HepG2 (cell line): ENCODE data around the gene ADAM22. TPM values are rescaled to one million over a fixed set of nuclear protein-coding genes. Genes with fewer than 3 reads are reported as not detected.
A peak's percentile ranks its signal among the peaks of the same experiment; 100 is the strongest.

ENCODE experiments used
- ATAC-seq: fragments of 200-7000 bp; cut with Tn5 transposase; 3 replicates; pipeline ENCODE4 v1.9.1; 2020; ENCODE audit warnings: mild to moderate bottlenecking, moderate library complexity
- BruUV-seq: library from RNA; stranded (reverse); fragments of 400-500 nt; replicated peaks from 2 replicates; lab custom pipeline; 2021; lab: Mats Ljungman, UMichigan
- CTCF ChIA-PET: fragments of 300-600 bp; formaldehyde crosslinking; extraction: SDS; loops from one replicate; lab custom pipeline; 2021; ENCODE audit warnings: low total read pairs, inconsistent platforms, low intra/inter-chr PET ratio; lab: Yijun Ruan, JAX
- POLR2A ChIA-PET: fragments of 350-600 bp; sonication (Branson Sonifier 250); formaldehyde crosslinking; loops from one replicate; lab custom pipeline; 2020; ENCODE audit warnings: antibody characterized with exemption, inconsistent platforms; lab: Yijun Ruan, JAX
- DNase-seq: peaks from one replicate; pipeline ENCODE4 v3.0.0-alpha.2; 2015; ENCODE audit warnings: low spot score
- FAIRE-seq: peaks from 3 replicates; lab custom pipeline; 2011; peaks lifted over from hg19 to GRCh38; lab: Jason Lieb, UNC
- H2AFZ ChIP-seq: one replicate; pipeline ENCODE4 v1.6.1; 2011; ENCODE audit warnings: low read length, inconsistent platforms
- H3K27ac ChIP-seq: fragments of 300-600 bp; 3 replicates; pipeline ENCODE4 v1.8.0; 2011; ENCODE audit warnings: mixed run types, mild to moderate bottlenecking, mixed read lengths, low read length, inconsistent platforms; ENCODE audit not compliant: insufficient read depth; ENCODE audit errors: extremely low read length
- H3K27me3 ChIP-seq, 2 experiments: fragments of 200-600 bp in 1 of 2; 2 replicates in 1 of 2; 3 replicates in 1 of 2; pipeline versions ENCODE4 v1.6.0 to v1.8.0; 2011; ENCODE audit warnings: low read length in 2 of 2, mild to moderate bottlenecking in 2 of 2, moderate library complexity in 2 of 2, inconsistent platforms in 1 of 2; ENCODE audit not compliant: insufficient read depth in 2 of 2, control insufficient read depth in 1 of 2
- H3K36me3 ChIP-seq, 2 experiments: fragments of 200-600 bp in 1 of 2; replicated peaks in 1 of 2; 2 replicates in 1 of 2; 3 replicates in 1 of 2; pipeline versions ENCODE4 v1.5.1 to v1.8.0; 2011; ENCODE audit warnings: low read length in 2 of 2, inconsistent platforms in 1 of 2; ENCODE audit not compliant: insufficient read depth in 2 of 2, control insufficient read depth in 1 of 2
- H3K4me1 ChIP-seq: 2 replicates; pipeline ENCODE4 v1.5.1; 2012; ENCODE audit warnings: low read length, inconsistent platforms; ENCODE audit not compliant: insufficient read depth
- H3K4me2 ChIP-seq: 2 replicates; pipeline ENCODE4 v1.6.0; 2011; ENCODE audit warnings: low read depth, low read length, inconsistent platforms
- H3K4me3 ChIP-seq, 3 experiments: fragments of 200-600 bp in 1 of 3; sonication (generic), shearing (Covaris generic) in 1 of 3; replicated peaks in 1 of 3; 2 replicates each; pipeline ENCODE4 v1.5.1; 2011 to 2016; ENCODE audit warnings: low read length in 3 of 3, inconsistent platforms in 2 of 3, low read depth in 2 of 3, mild to moderate bottlenecking in 2 of 3, control low read depth in 1 of 3, mixed read lengths in 1 of 3; ENCODE audit not compliant: insufficient read depth in 1 of 3
- H3K79me2 ChIP-seq: one replicate; pipeline ENCODE4 v1.6.1; 2011; ENCODE audit warnings: low read length, inconsistent platforms; ENCODE audit not compliant: insufficient read depth
- H3K9ac ChIP-seq: 2 replicates; pipeline ENCODE4 v1.6.0; 2011; ENCODE audit warnings: mild to moderate bottlenecking, low read depth, low read length, inconsistent platforms; ENCODE audit not compliant: insufficient read depth
- H3K9me3 ChIP-seq: 2 replicates; pipeline ENCODE4 v1.5.1; 2012; ENCODE audit warnings: mild to moderate bottlenecking, low read length
- H4K20me1 ChIP-seq: 2 replicates; pipeline ENCODE4 v1.6.0; 2011; ENCODE audit warnings: inconsistent platforms, mild to moderate bottlenecking, low read length, moderate library complexity; ENCODE audit not compliant: insufficient read depth
- ADNP ChIP-seq: sonication (generic); formaldehyde crosslinking; IDR thresholded peaks from 2 replicates; pipeline ENCODE4 v1.4.0; 2020; ENCODE audit warnings: missing genetic modification reagents
- GPBP1L1 ChIP-seq: sonication (generic); formaldehyde crosslinking; IDR thresholded peaks from 2 replicates; pipeline ENCODE4 v1.5.0; 2020; ENCODE audit warnings: mild to moderate bottlenecking, missing genetic modification reagents
- NR2C2 ChIP-seq: sonication (generic); formaldehyde crosslinking; IDR thresholded peaks from 2 replicates; pipeline ENCODE4 v1.4.0; 2020; ENCODE audit warnings: missing genetic modification reagents, mild to moderate bottlenecking, moderate library complexity, borderline replicate concordance
- RXRB ChIP-seq: IDR thresholded peaks from 2 replicates; pipeline ENCODE4 v1.6.1; 2016; ENCODE audit warnings: borderline replicate concordance, missing genetic modification reagents, missing compliant biosample characterization
- SAFB2 ChIP-seq: sonication (generic); formaldehyde crosslinking; IDR thresholded peaks from 2 replicates; pipeline ENCODE4 v1.5.1; 2020; ENCODE audit warnings: missing genetic modification reagents, low read depth, mild to moderate bottlenecking, borderline replicate concordance
- SYNCRIP ChIP-seq: fragments of 200-400 bp; formaldehyde crosslinking; IDR thresholded peaks from 2 replicates; pipeline ENCODE4 v1.6.1; 2018; ENCODE audit warnings: mild to moderate bottlenecking, low read depth, low read length; ENCODE audit not compliant: insufficient read depth
- TBL1XR1 ChIP-seq: fragments of 150-350 bp; IDR thresholded peaks from 2 replicates; pipeline ENCODE4 v1.6.1; 2014; ENCODE audit warnings: borderline replicate concordance, low read length; ENCODE audit not compliant: partially characterized antibody
- TRIM24 ChIP-seq: sonication (generic); formaldehyde crosslinking; IDR thresholded peaks from 2 replicates; pipeline ENCODE4 v1.8.0; 2022; ENCODE audit warnings: mild to moderate bottlenecking, missing genetic modification reagents
- ZNF333 ChIP-seq: sonication (generic); formaldehyde crosslinking; IDR thresholded peaks from 2 replicates; pipeline ENCODE4 v1.4.0; 2020; ENCODE audit warnings: mild to moderate bottlenecking, missing genetic modification reagents, borderline replicate concordance
- ZNF629 ChIP-seq: sonication (generic); formaldehyde crosslinking; conservative IDR thresholded peaks from 2 replicates; pipeline ENCODE4 v1.5.0; 2020; ENCODE audit warnings: missing genetic modification reagents
- ZNF691 ChIP-seq: sonication (generic); formaldehyde crosslinking; IDR thresholded peaks from 2 replicates; pipeline ENCODE4 v1.4.0; 2020; ENCODE audit warnings: missing genetic modification reagents, low read depth, mild to moderate bottlenecking, borderline replicate concordance
- WGBS: methylation state at CpG from one replicate; pipeline ENCODE4 v1.1.6; 2017; ENCODE audit warnings: low lambda C conversion rate; 5-methylcytosine and 5-hydroxymethylcytosine counted together
- in situ Hi-C: cut with HindIII; loops from 2 replicates; pipeline ENCODE4 v1.10.0; 2017; ENCODE audit warnings: low pct_unique_long_range_greater_than_20kb; ENCODE audit not compliant: extremely low pct_ligation_motif_present
- intact Hi-C: fragments of 100-400 bp; cut with micrococcal nuclease; formaldehyde crosslinking; loops from one replicate; pipeline ENCODE4 v1.10.0; 2022; ENCODE audit not compliant: unreplicated experiment
- polyA plus RNA-seq, 8 experiments: library from polyadenylated mRNA; depleted of rRNA in 3 of 8; stranded (reverse) in 7 of 8; unstranded in 1 of 8; fragments of >200 nt; fragmentation: Illumina TruSeq in 4 of 8; extraction: Trizol in 4 of 8; gene quantifications; 2 replicates each; pipeline versions ENCODE4 v1.2.1 to v1.2.3, GENCODE V29; 2011 to 2016; ENCODE audit warnings: low read depth in 4 of 8, missing spikeins in 1 of 8, mixed read lengths in 1 of 8; ENCODE audit not compliant: insufficient read depth in 1 of 8
- total RNA-seq, 5 experiments: library from RNA; depleted of rRNA; stranded (reverse); fragments of >200 nt; fragmentation: Illumina TruSeq; extraction: Trizol; gene quantifications; 2 replicates each; pipeline ENCODE4 v1.2.3, GENCODE V29; 2016; ENCODE audit warnings: low read depth in 1 of 5
- TF ChIP-seq, protein P1 (sequence below): sonication (generic); formaldehyde crosslinking; IDR thresholded peaks from 2 replicates; pipeline ENCODE4 v1.4.0; 2020; ENCODE audit warnings: mild to moderate bottlenecking, missing genetic modification reagents, borderline replicate concordance
- TF ChIP-seq, protein P2 (sequence below): sonication (generic); formaldehyde crosslinking; IDR thresholded peaks from 2 replicates; pipeline ENCODE4 v1.5.0; 2020; ENCODE audit warnings: missing genetic modification reagents

The ADAM22 gene
- total and polyA plus RNA-seq, 2 of the 13 experiments (the other 11 are each of a cell fraction or from before 2014, with no cell fraction given): 1.9 to 6.7 TPM

DNA sequence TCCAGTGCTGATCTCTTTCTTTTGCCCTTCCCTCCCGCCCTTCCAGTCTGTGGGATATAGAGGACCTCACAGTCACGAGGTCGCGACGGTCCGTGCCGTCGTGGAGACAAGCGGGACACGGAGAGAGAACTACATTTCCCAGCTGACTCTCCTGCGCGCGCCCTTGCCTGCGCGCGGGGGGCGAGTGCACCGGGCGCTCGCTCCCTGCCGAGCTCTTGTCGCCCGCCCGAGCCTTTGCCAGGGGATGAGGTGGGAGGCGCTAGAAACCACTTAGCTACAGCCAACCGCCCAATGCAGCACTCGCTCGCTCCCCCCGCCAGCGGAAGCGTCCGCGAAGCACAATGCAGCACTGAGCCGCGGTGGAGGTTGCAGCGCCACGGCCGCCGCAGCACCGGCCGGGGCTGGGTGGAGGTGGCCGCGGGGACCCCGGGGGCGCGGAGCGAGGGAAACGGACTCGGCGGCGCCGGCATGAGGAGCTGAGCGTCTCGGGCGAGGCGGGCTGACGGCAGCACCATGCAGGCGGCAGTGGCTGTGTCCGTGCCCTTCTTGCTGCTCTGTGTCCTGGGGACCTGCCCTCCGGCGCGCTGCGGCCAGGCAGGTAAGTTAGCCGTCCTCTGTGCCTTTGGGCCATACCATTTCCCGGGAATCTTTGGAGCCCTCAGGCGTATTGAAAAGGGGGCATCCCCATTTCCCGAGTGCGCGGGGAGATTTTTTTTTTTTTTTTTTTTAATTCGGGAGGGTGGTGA, at the start of gene ADAM22 (continued):
- TF ChIP-seq GPBP1L1 (CRISPR knock-in tag) (no peak), TRIM24 (CRISPR knock-in tag) (no peak), TBL1XR1 (no peak), ZNF691 (peak; percentile 78), SYNCRIP (no peak), ZNF629 (CRISPR knock-in tag) (no peak; the same call in 1 of the 2 replicates), ADNP (CRISPR knock-in tag) (0 out of 2 replicates have a peak, but pooled peaks have one; percentile 10), SAFB2 (CRISPR knock-in tag) (peak; percentile 76)
- TF ChIP-seq, all 625 proteins: peak for 242

DNA sequence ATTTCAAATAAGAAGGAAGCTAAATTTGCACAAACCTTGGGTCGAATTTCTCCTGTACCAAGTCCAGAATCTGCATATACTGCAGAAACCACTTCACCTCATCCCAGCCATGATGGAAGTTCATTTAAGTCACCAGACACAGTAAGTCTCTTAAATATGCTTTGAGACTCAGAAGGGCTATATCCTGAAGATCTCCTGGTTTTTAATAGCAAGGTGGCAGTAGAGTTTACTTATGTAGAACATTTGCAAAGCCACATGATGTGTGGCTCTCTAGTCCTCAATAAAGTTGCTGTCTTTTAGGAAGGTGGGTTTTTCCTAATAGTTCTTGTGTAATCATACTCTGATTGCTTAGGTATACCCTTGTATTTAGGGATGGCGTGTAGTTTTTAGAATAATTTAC, 49.0 kb upstream of the ADAM22 start:
- H3K27ac ChIP-seq: no peak overlapping the region
- CTCF ChIA-PET: interaction anchor here (4.6 kb wide), 1 partner anchor 87 kb away, joined by 29 read pairs; no protein-coding TSS in a partner anchor
- H3K9ac ChIP-seq: no peak overlapping the region
- WGBS: 94% methylated on average over 2 of the region's 2 CpGs
- H3K4me1 ChIP-seq: peaks cover 18% of the 10 kb centered on the region
- no peaks in the 10 kb centered on the region for H4K20me1 ChIP-seq
- H3K4me2 ChIP-seq: no peak overlapping the region
- FAIRE-seq (no peak), ATAC-seq (no peak), DNase-seq (no peak)
- no peak overlapping the region for H2AFZ ChIP-seq
- H3K4me3 ChIP-seq: no peak overlapping the region
- POLR2A ChIA-PET: no interaction called here
- H3K79me2 ChIP-seq: peaks cover 26% of the 10 kb centered on the region
- in situ Hi-C loops: no loop called here
- no peaks in the 10 kb centered on the region for H3K9me3 ChIP-seq
- intact Hi-C loops: loop anchor here (5.0 kb wide), 1 partner anchor 378 kb away; no protein-coding TSS in a partner anchor
- BruUV-seq: no TSS peak
- H3K27me3 ChIP-seq: no peaks in the 10 kb centered on the region
- peaks cover 7 to 47% of the 10 kb centered on the region in 2 experiments; a peak in 4 of 5 replicates for H3K36me3 ChIP-seq
- TF ChIP-seq, protein P1, sequence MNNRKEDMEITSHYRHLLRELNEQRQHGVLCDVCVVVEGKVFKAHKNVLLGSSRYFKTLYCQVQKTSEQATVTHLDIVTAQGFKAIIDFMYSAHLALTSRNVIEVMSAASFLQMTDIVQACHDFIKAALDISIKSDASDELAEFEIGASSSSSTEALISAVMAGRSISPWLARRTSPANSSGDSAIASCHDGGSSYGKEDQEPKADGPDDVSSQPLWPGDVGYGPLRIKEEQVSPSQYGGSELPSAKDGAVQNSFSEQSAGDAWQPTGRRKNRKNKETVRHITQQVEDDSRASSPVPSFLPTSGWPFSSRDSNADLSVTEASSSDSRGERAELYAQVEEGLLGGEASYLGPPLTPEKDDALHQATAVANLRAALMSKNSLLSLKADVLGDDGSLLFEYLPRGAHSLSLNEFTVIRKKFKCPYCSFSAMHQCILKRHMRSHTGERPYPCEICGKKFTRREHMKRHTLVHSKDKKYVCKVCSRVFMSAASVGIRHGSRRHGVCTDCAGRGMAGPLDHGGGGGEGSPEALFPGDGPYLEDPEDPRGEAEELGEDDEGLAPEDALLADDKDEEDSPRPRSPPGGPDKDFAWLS (CRISPR knock-in tag): no peak
- no peak for TF ChIP-seq ZNF333 (CRISPR knock-in tag)
- TF ChIP-seq RXRB (CRISPR knock-in tag): no peak
- TF ChIP-seq, protein P2, sequence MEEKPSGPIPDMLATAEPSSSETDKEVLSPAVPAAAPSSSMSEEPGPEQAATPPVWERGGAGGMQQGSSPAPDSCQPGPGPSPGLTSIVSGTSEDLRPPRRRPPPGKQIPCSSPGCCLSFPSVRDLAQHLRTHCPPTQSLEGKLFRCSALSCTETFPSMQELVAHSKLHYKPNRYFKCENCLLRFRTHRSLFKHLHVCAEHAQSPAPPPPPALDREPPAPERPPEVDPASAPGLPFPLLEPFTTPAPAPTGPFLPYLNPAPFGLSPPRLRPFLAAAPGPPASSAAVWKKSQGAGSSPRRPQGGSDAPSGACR (CRISPR knock-in tag): no peak
- TF ChIP-seq NR2C2 (CRISPR knock-in tag): no peak
